Fibroblast of the aortic adventitia (primary cell): Measurements from ENCODE around the gene SLC35E1. TPM values are rescaled to one million over a fixed set of nuclear protein-coding genes. Genes with fewer than 3 reads are reported as not detected.

ENCODE experiments used
- DNase-seq: peaks from one replicate; pipeline ENCODE4 v3.0.0-alpha.2; 2010; ENCODE audit warnings: low read depth
- H3K4me3 ChIP-seq: 2 replicates; pipeline ENCODE4 v1.5.1; 2011; ENCODE audit warnings: low read depth, mild to moderate bottlenecking, control low read depth, low read length, moderate library complexity
- CTCF ChIP-seq: IDR thresholded peaks from 2 replicates; pipeline ENCODE4 v1.5.1; 2011; ENCODE audit warnings: mild to moderate bottlenecking, low read length, control low read depth, inconsistent platforms; ENCODE audit not compliant: insufficient read depth
- total RNA-seq: library from RNA; depleted of rRNA; stranded (reverse); fragments of >200 nt; gene quantifications from 2 replicates; pipeline ENCODE4 v1.2.3, GENCODE V29; 2012; ENCODE audit warnings: low replicate concordance

The SLC35E1 gene
- total RNA-seq, 1 donor, result 30.4 TPM

GRCh38 chr19:16541526-16542044 lies 30.6 kb downstream of the SLC35E1 start:
- no peak for DNase-seq
- peak overlapping the region; percentile 93 for H3K4me3 ChIP-seq
- no peak for TF ChIP-seq CTCF

- H3K4me3 ChIP-seq, result peak overlapping the region; percentile 93
- no peak for TF ChIP-seq CTCF
- DNase-seq, result no peak
Measured at GRCh38 chr19:16540948-16541347, 31.3 kb downstream of the SLC35E1 start.

GRCh38 chr19:16537111-16537510 lies 35.1 kb downstream of the SLC35E1 start:
- no peak for TF ChIP-seq CTCF
- DNase-seq, result no peak
- H3K4me3 ChIP-seq, result no peak overlapping the region

GRCh38 chr19:16536130-16536529 lies 36.1 kb downstream of the SLC35E1 start:
- H3K4me3 ChIP-seq, result no peak overlapping the region
- TF ChIP-seq CTCF, result no peak
- DNase-seq, result no peak

- no peak for TF ChIP-seq CTCF
- no peak for DNase-seq
- no peak overlapping the region for H3K4me3 ChIP-seq
Measured at GRCh38 chr19:16535381-16535780, 36.8 kb downstream of the SLC35E1 start.

GRCh38 chr19:16532440-16533234 lies 39.6 kb downstream of the SLC35E1 start:
- TF ChIP-seq CTCF, result no peak
- DNase-seq, result no peak
- no peak overlapping the region for H3K4me3 ChIP-seq

- no peak for TF ChIP-seq CTCF
- DNase-seq, result no peak
- H3K4me3 ChIP-seq, result no peak overlapping the region
Measured at GRCh38 chr19:16531380-16531669, 40.9 kb downstream of the SLC35E1 start.
